SK-N-SH (cell line): Measurements from ENCODE around the gene NACAD. TPM values are rescaled to one million over a fixed set of nuclear protein-coding genes. Genes with fewer than 3 reads are reported as not detected.

ENCODE experiments used
- CTCF ChIA-PET: fragments of 300-600, 350-600 bp; formaldehyde crosslinking; extraction: SDS; loops from one replicate; lab custom pipeline; 2021; lab: Yijun Ruan, JAX
- POLR2A ChIA-PET: fragments of 350-600 bp; sonication (Branson Sonifier 250); formaldehyde crosslinking; extraction: SDS; loops from one replicate; lab custom pipeline; 2020; ENCODE audit warnings: antibody characterized with exemption, inconsistent platforms; lab: Yijun Ruan, JAX
- DNase-seq: peaks from one replicate; pipeline ENCODE4 v3.0.0; 2012
- H2AFZ ChIP-seq: fragments of 200-600 bp; sonication (generic); 2 replicates; pipeline ENCODE4 v1.8.1; 2016; ENCODE audit warnings: antibody characterized with exemption, mild to moderate bottlenecking, low read depth
- H3F3A ChIP-seq: fragments of 200-600 bp; sonication (generic); replicated peaks from 2 replicates; pipeline ENCODE3; 2016; ENCODE audit warnings: antibody characterized with exemption, mild to moderate bottlenecking; ENCODE audit not compliant: insufficient read depth
- H3K27ac ChIP-seq, 2 experiments: fragments of 200-500 bp in 1 of 2; fragments of 200-600 bp in 1 of 2; sonication (Bioruptor generic) in 1 of 2; sonication (generic), shearing (Covaris generic) in 1 of 2; 2 replicates each; pipeline versions ENCODE4 v1.5.1 to v1.6.1; 2014 to 2016; ENCODE audit warnings: low read depth in 2 of 2, inconsistent platforms in 1 of 2, low read length in 1 of 2, mild to moderate bottlenecking in 1 of 2, mixed read lengths in 1 of 2
- H3K27me3 ChIP-seq: fragments of 200-600 bp; sonication (generic), shearing (Covaris generic); 2 replicates; pipeline ENCODE4 v1.6.1; 2016; ENCODE audit warnings: mixed run types; ENCODE audit not compliant: insufficient read depth
- H3K36me3 ChIP-seq, 2 experiments: fragments of 200-500 bp in 1 of 2; fragments of 200-600 bp in 1 of 2; sonication (Bioruptor generic) in 1 of 2; sonication (generic) in 1 of 2; replicated peaks in 1 of 2; 2 replicates each; pipeline versions ENCODE3 to v1.5.1; 2014 to 2016; ENCODE audit warnings: low read length in 1 of 2, mild to moderate bottlenecking in 1 of 2; ENCODE audit not compliant: insufficient read depth in 2 of 2, control insufficient read depth in 1 of 2
- H3K4me1 ChIP-seq, 2 experiments: fragments of 200-500 bp in 1 of 2; fragments of 200-600 bp in 1 of 2; sonication (Bioruptor generic) in 1 of 2; sonication (generic), shearing (Covaris generic) in 1 of 2; 2 replicates each; pipeline versions ENCODE4 v1.5.1 to v1.6.1; 2014 to 2016; ENCODE audit warnings: low read depth in 1 of 2, low read length in 1 of 2, mixed run types in 1 of 2; ENCODE audit not compliant: insufficient read depth in 2 of 2, control insufficient read depth in 1 of 2
- H3K4me2 ChIP-seq: fragments of 200-600 bp; sonication (generic), shearing (Covaris generic); 2 replicates; pipeline ENCODE4 v1.6.1; 2017; ENCODE audit warnings: mixed run types
- H3K4me3 ChIP-seq, 2 experiments: fragments of 200-500 bp in 1 of 2; fragments of 200-600 bp in 1 of 2; sonication (Bioruptor generic) in 1 of 2; sonication (generic), shearing (Covaris generic) in 1 of 2; 2 replicates each; pipeline versions ENCODE4 v1.5.1 to v1.8.1; 2014 to 2016; ENCODE audit warnings: low read depth in 2 of 2, inconsistent platforms in 1 of 2, low read length in 1 of 2, mild to moderate bottlenecking in 1 of 2, mixed read lengths in 1 of 2, moderate library complexity in 1 of 2
- H3K79me2 ChIP-seq: fragments of 200-600 bp; sonication (generic); 2 replicates; pipeline ENCODE4 v1.8.1; 2017; ENCODE audit warnings: mild to moderate bottlenecking; ENCODE audit not compliant: insufficient read depth
- H3K9ac ChIP-seq: fragments of 200-600 bp; sonication (generic); 2 replicates; pipeline ENCODE4 v1.6.1; 2017; ENCODE audit warnings: mixed run types
- H3K9me2 ChIP-seq: fragments of 200-600 bp; sonication (generic); 2 replicates; pipeline ENCODE4 v1.6.1; 2017; ENCODE audit warnings: mixed run types
- H3K9me3 ChIP-seq: fragments of 200-600 bp; sonication (generic); 2 replicates; pipeline ENCODE4 v1.6.1; 2017; ENCODE audit warnings: mixed run types, mild to moderate bottlenecking, moderate library complexity
- H4K20me1 ChIP-seq: fragments of 200-600 bp; sonication (generic); 2 replicates; pipeline ENCODE4 v1.6.1; 2017; ENCODE audit warnings: mild to moderate bottlenecking, mixed run types; ENCODE audit not compliant: insufficient read depth
- ELF1 ChIP-seq: IDR thresholded peaks from 2 replicates; pipeline ENCODE4 v1.4.0; 2012
- EP300 ChIP-seq, 2 experiments: IDR thresholded peaks; 2 replicates each; pipeline versions ENCODE4 v1.4.0 to v1.6.1; 2012; ENCODE audit warnings: borderline replicate concordance in 1 of 2, low read depth in 1 of 2, low read length in 1 of 2
- EZH2phosphoT487 ChIP-seq: fragments of 200-600 bp; sonication (generic); IDR thresholded peaks from 2 replicates; pipeline ENCODE4 v1.6.1; 2017; ENCODE audit warnings: low read depth, mixed run types, mild to moderate bottlenecking, antibody characterized with exemption, moderate library complexity, borderline replicate concordance
- FOSL2 ChIP-seq: IDR thresholded peaks from 2 replicates; pipeline ENCODE4 v1.4.0; 2012; ENCODE audit warnings: low read depth, mild to moderate bottlenecking, moderate library complexity, borderline replicate concordance
- FOXJ3 ChIP-seq: sonication (generic); formaldehyde crosslinking; IDR thresholded peaks from 2 replicates; pipeline ENCODE4 v1.5.1; 2020; ENCODE audit warnings: mild to moderate bottlenecking, missing genetic modification reagents
- FOXM1 ChIP-seq: IDR thresholded peaks from 2 replicates; pipeline ENCODE4 v1.4.0; 2012; ENCODE audit warnings: low read depth, mild to moderate bottlenecking
- JUND ChIP-seq: IDR thresholded peaks from 2 replicates; pipeline ENCODE4 v1.4.0; 2012
- MEF2A ChIP-seq: IDR thresholded peaks from 2 replicates; pipeline ENCODE4 v1.4.0; 2012; ENCODE audit warnings: low read depth, borderline replicate concordance
- NRF1 ChIP-seq: IDR thresholded peaks from 2 replicates; pipeline ENCODE4 v1.6.1; 2012; ENCODE audit warnings: low read depth, mild to moderate bottlenecking, low read length
- POLR2AphosphoS5 ChIP-seq: IDR thresholded peaks from 2 replicates; pipeline ENCODE4 v1.6.1; 2012; ENCODE audit warnings: low read depth, low read length
- RAD21 ChIP-seq: IDR thresholded peaks from 2 replicates; pipeline ENCODE4 v1.6.1; 2012; ENCODE audit warnings: mild to moderate bottlenecking, low read length
- REST ChIP-seq: IDR thresholded peaks from 2 replicates; pipeline ENCODE4 v1.6.1; 2012; ENCODE audit warnings: mild to moderate bottlenecking, low read depth, low read length, moderate library complexity
- SIN3A ChIP-seq: IDR thresholded peaks from 2 replicates; pipeline ENCODE4 v1.6.1; 2012; ENCODE audit warnings: low read depth, mild to moderate bottlenecking, low read length, moderate library complexity, borderline replicate concordance
- SMC3 ChIP-seq: IDR thresholded peaks from 2 replicates; pipeline ENCODE4 v1.6.1; 2012; ENCODE audit warnings: low read depth, low read length, improper control_type of control experiment
- TCF12 ChIP-seq: IDR thresholded peaks from 2 replicates; pipeline ENCODE4 v1.4.0; 2012
- TEAD4 ChIP-seq: IDR thresholded peaks from 2 replicates; pipeline ENCODE4 v1.4.0; 2012; ENCODE audit warnings: mild to moderate bottlenecking, borderline replicate concordance; ENCODE audit not compliant: insufficient read depth
- USF1 ChIP-seq: IDR thresholded peaks from 2 replicates; pipeline ENCODE4 v1.4.0; 2012; ENCODE audit warnings: low read depth, borderline replicate concordance
- YY1 ChIP-seq: IDR thresholded peaks from 2 replicates; pipeline ENCODE4 v1.4.0; 2012; ENCODE audit warnings: low read depth, mild to moderate bottlenecking
- WGBS: methylation state at CpG from one replicate; pipeline ENCODE4 v1.1.6; 2017; ENCODE audit warnings: low lambda C conversion rate; 5-methylcytosine and 5-hydroxymethylcytosine counted together
- polyA plus RNA-seq, 3 experiments: library from polyadenylated mRNA; depleted of rRNA; stranded (reverse); fragments of >200 nt; gene quantifications; 2 replicates each; pipeline ENCODE4 v1.2.3, GENCODE V29; 2012
- TF ChIP-seq, protein P1 (sequence below): IDR thresholded peaks from 2 replicates; pipeline ENCODE4 v1.4.0; 2012; ENCODE audit warnings: low read depth, borderline replicate concordance
- TF ChIP-seq, protein P2 (sequence below): IDR thresholded peaks from 2 replicates; pipeline ENCODE4 v1.4.0; 2012; ENCODE audit warnings: low read depth
- TF ChIP-seq, protein P3 (sequence below): fragments of 200-600 bp; sonication (generic); IDR thresholded peaks from 2 replicates; pipeline ENCODE4 v1.6.1; 2017; ENCODE audit warnings: antibody characterized with exemption, mild to moderate bottlenecking, moderate library complexity

NACAD gene
- polyA plus RNA-seq, 1 of the 3 experiments (the other 2 are of a cell fraction) = 2.8 TPM

- TF ChIP-seq, protein P1, sequence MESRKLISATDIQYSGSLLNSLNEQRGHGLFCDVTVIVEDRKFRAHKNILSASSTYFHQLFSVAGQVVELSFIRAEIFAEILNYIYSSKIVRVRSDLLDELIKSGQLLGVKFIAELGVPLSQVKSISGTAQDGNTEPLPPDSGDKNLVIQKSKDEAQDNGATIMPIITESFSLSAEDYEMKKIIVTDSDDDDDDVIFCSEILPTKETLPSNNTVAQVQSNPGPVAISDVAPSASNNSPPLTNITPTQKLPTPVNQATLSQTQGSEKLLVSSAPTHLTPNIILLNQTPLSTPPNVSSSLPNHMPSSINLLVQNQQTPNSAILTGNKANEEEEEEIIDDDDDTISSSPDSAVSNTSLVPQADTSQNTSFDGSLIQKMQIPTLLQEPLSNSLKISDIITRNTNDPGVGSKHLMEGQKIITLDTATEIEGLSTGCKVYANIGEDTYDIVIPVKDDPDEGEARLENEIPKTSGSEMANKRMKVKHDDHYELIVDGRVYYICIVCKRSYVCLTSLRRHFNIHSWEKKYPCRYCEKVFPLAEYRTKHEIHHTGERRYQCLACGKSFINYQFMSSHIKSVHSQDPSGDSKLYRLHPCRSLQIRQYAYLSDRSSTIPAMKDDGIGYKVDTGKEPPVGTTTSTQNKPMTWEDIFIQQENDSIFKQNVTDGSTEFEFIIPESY = no peak
- TF ChIP-seq TEAD4 = no peak
- TF ChIP-seq ELF1 = no peak
- TF ChIP-seq POLR2AphosphoS5 = no peak
- no peak for TF ChIP-seq FOXJ3
- no peak for TF ChIP-seq NRF1
- TF ChIP-seq FOXM1 = no peak
- no peak for TF ChIP-seq MEF2A
- no peak for TF ChIP-seq TCF12
These were observed 33.8 kb downstream of the NACAD start (continued) for GRCh38 chr7:45055016-45055415.

GRCh38 chr7:45054442-45054841 lies 34.3 kb downstream of the NACAD start:
- Histone ChIP-seq H3K27ac (no peak overlapping the region), H3K4me3 (no peak overlapping the region), H3F3A (peaks cover 2% of the 10 kb centered on the region), H2AFZ (no peak overlapping the region), H3K36me3 (peaks cover 5 to 25% of the 10 kb centered on the region in 2 experiments), H4K20me1 (no peaks in the 10 kb centered on the region), H3K27me3 (no peaks in the 10 kb centered on the region), H3K9me2 (no peaks in the 10 kb centered on the region), H3K9me3 (no peaks in the 10 kb centered on the region), H3K9ac (no peak overlapping the region), H3K79me2 (peaks cover 41% of the 10 kb centered on the region), H3K4me2 (no peak overlapping the region), H3K4me1 (peaks cover 0 to 2% of the 10 kb centered on the region in 2 experiments; a peak in 1 of 4 replicates)
- POLR2A ChIA-PET = no interaction called here
- 100% methylated on average over 3 of the region's 3 CpGs for WGBS
- TF ChIP-seq USF1 = no peak
- no peak for TF ChIP-seq FOSL2
- TF ChIP-seq EZH2phosphoT487 = no peak
- TF ChIP-seq, protein P2, sequence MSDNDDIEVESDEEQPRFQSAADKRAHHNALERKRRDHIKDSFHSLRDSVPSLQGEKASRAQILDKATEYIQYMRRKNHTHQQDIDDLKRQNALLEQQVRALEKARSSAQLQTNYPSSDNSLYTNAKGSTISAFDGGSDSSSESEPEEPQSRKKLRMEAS = no peak
- no peak for TF ChIP-seq SMC3
- TF ChIP-seq EP300 (IDR thresholded peaks at IDR 0.05; ENCODE audit: borderline replicate concordance in 1 of 2, low read depth in 1 of 2, low read length in 1 of 2) = no peak
- no peak for TF ChIP-seq YY1
- no peak for TF ChIP-seq REST
- TF ChIP-seq FOXJ3 = no peak
- TF ChIP-seq, protein P3, sequence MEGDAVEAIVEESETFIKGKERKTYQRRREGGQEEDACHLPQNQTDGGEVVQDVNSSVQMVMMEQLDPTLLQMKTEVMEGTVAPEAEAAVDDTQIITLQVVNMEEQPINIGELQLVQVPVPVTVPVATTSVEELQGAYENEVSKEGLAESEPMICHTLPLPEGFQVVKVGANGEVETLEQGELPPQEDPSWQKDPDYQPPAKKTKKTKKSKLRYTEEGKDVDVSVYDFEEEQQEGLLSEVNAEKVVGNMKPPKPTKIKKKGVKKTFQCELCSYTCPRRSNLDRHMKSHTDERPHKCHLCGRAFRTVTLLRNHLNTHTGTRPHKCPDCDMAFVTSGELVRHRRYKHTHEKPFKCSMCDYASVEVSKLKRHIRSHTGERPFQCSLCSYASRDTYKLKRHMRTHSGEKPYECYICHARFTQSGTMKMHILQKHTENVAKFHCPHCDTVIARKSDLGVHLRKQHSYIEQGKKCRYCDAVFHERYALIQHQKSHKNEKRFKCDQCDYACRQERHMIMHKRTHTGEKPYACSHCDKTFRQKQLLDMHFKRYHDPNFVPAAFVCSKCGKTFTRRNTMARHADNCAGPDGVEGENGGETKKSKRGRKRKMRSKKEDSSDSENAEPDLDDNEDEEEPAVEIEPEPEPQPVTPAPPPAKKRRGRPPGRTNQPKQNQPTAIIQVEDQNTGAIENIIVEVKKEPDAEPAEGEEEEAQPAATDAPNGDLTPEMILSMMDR = no peak
- no peak for TF ChIP-seq TCF12
- TF ChIP-seq SIN3A = no peak
- TF ChIP-seq JUND = no peak
- no peak for TF ChIP-seq RAD21
- TF ChIP-seq POLR2AphosphoS5 = no peak
- no peak for DNase-seq
- CTCF ChIA-PET = interaction anchor here (1.0 to 1.7 kb wide), 3 partner anchors 12 to 82 kb away, joined by 5 read pairs; no protein-coding TSS in a partner anchor
